GM12891 (cell line): ENCODE data around the gene B4GALT7.

Source experiments
- POLR2A ChIP-seq: IDR thresholded peaks from 2 replicates; pipeline ENCODE4 v1.6.1; 2011; ENCODE audit warnings: low read depth, low read length, control low read depth
- POLR2AphosphoS5 ChIP-seq: IDR thresholded peaks from 2 replicates; pipeline ENCODE4 v1.6.1; 2011; ENCODE audit warnings: low read depth, low read length, control low read depth
- POU2F2 ChIP-seq: IDR thresholded peaks from 2 replicates; pipeline ENCODE4 v1.6.1; 2011; ENCODE audit warnings: low read depth, mild to moderate bottlenecking, control low read depth, low read length, moderate library complexity
- SPI1 ChIP-seq: IDR thresholded peaks from 2 replicates; pipeline ENCODE4 v1.6.1; 2011; ENCODE audit warnings: low read depth, low read length, control low read depth
- TAF1 ChIP-seq: IDR thresholded peaks from 2 replicates; pipeline ENCODE4 v1.6.1; 2011; ENCODE audit warnings: low read depth, low read length, control low read depth

GRCh38 chr5:177599731-177600507 is at the start of gene B4GALT7:
- TF ChIP-seq TAF1 (peak; percentile 68), POLR2A (peak; percentile 65; the same call in 1 of the 2 replicates), SPI1 (0 out of 2 replicates have a peak, but pooled peaks have one; percentile 0), POLR2AphosphoS5 (no peak), POU2F2 (peak; percentile 26; the same call in 1 of the 2 replicates)
